IMR-90 (cell line): ENCODE results near the gene MRPL45. TPM values are rescaled to one million over a fixed set of nuclear protein-coding genes. Genes with fewer than 3 reads are reported as not detected.

Source experiments
- ATAC-seq: fragments of 200-7000 bp; cut with Tn5 transposase; 2 replicates; pipeline ENCODE4 v1.9.1; 2020; ENCODE audit warnings: low read depth, mild to moderate bottlenecking, moderate library complexity
- BruUV-seq: library from RNA; stranded (reverse); fragments of 400-500 nt; replicated peaks from 2 replicates; lab custom pipeline; 2021; lab: Mats Ljungman, UMichigan
- CTCF ChIA-PET: fragments of 300-600 bp; formaldehyde crosslinking; extraction: SDS; loops from one replicate; lab custom pipeline; 2021; ENCODE audit warnings: antibody characterized with exemption; lab: Yijun Ruan, JAX
- POLR2A ChIA-PET: fragments of 300-600 bp; sonication (Branson Sonifier 250); formaldehyde crosslinking; loops from one replicate; lab custom pipeline; 2022; ENCODE audit warnings: antibody characterized with exemption; ENCODE audit not compliant: unreplicated experiment; lab: Charles Lee
- DNase-seq: peaks from one replicate; pipeline ENCODE4 v3.0.0; 2013
- H2AFZ ChIP-seq: replicated peaks from 2 replicates; pipeline ENCODE3; 2013; ENCODE audit warnings: low read length, mild to moderate bottlenecking; ENCODE audit not compliant: poor library complexity
- H2AK5ac ChIP-seq: 2 replicates; pipeline ENCODE4 v1.6.1; 2013; ENCODE audit warnings: low read depth, low read length, inconsistent platforms
- H2AK9ac ChIP-seq: replicated peaks from 2 replicates; pipeline ENCODE3; 2013; ENCODE audit warnings: mild to moderate bottlenecking, low read depth, low read length, moderate library complexity; ENCODE audit not compliant: poor library complexity
- H2BK120ac ChIP-seq: 2 replicates; pipeline ENCODE4 v1.6.1; 2013; ENCODE audit warnings: low read depth, low read length, inconsistent platforms
- H2BK15ac ChIP-seq: 3 replicates; pipeline ENCODE4 v1.6.1; 2013; ENCODE audit warnings: low read depth, low read length, inconsistent platforms
- H2BK20ac ChIP-seq: 2 replicates; pipeline ENCODE4 v1.6.1; 2013; ENCODE audit warnings: low read depth, mild to moderate bottlenecking, inconsistent platforms, low read length, moderate library complexity
- H2BK5ac ChIP-seq: 2 replicates; pipeline ENCODE4 v1.6.1; 2013; ENCODE audit warnings: mild to moderate bottlenecking, low read depth, low read length, inconsistent platforms; ENCODE audit not compliant: poor library complexity, severe bottlenecking
- H3K14ac ChIP-seq: replicated peaks from 2 replicates; pipeline ENCODE4 v1.6.1; 2013; ENCODE audit warnings: low read depth, low read length, inconsistent platforms
- H3K18ac ChIP-seq: 2 replicates; pipeline ENCODE4 v1.6.1; 2013; ENCODE audit warnings: low read depth, low read length, control low read depth
- H3K23ac ChIP-seq: 2 replicates; pipeline ENCODE4 v1.6.1; 2013; ENCODE audit warnings: low read depth, low read length, inconsistent platforms
- H3K27ac ChIP-seq: 2 replicates; pipeline ENCODE4 v1.5.1; 2013; ENCODE audit warnings: mild to moderate bottlenecking, control low read depth, low read length; ENCODE audit not compliant: insufficient read depth
- H3K27me3 ChIP-seq: 2 replicates; pipeline ENCODE4 v1.6.1; 2013; ENCODE audit warnings: low read length; ENCODE audit not compliant: control insufficient read depth, insufficient read depth
- H3K36me3 ChIP-seq: 2 replicates; pipeline ENCODE4 v1.6.1; 2013; ENCODE audit warnings: low read length, mixed read lengths; ENCODE audit not compliant: control insufficient read depth, insufficient read depth
- H3K4ac ChIP-seq: 2 replicates; pipeline ENCODE4 v1.6.1; 2013; ENCODE audit warnings: low read depth, low read length, inconsistent platforms
- H3K4me1 ChIP-seq: 2 replicates; pipeline ENCODE4 v1.6.1; 2013; ENCODE audit warnings: low read length, mixed read lengths; ENCODE audit not compliant: control insufficient read depth, insufficient read depth
- H3K4me2 ChIP-seq: 2 replicates; pipeline ENCODE4 v1.6.1; 2013; ENCODE audit warnings: low read depth, mild to moderate bottlenecking, control low read depth, low read length, moderate library complexity
- H3K4me3 ChIP-seq: 2 replicates; pipeline ENCODE4 v1.5.1; 2013; ENCODE audit warnings: low read depth, mild to moderate bottlenecking, control low read depth, low read length, moderate library complexity; ENCODE audit not compliant: insufficient read depth
- H3K56ac ChIP-seq: 2 replicates; pipeline ENCODE4 v1.6.1; 2013; ENCODE audit warnings: low read length, inconsistent platforms; ENCODE audit not compliant: insufficient read depth; ENCODE audit errors: extremely low read depth
- H3K79me1 ChIP-seq, 2 experiments: 2 replicates each; pipeline ENCODE4 v1.6.1; 2013; ENCODE audit warnings: low read length in 2 of 2, inconsistent platforms in 1 of 2, low read depth in 1 of 2
- H3K9ac ChIP-seq: 2 replicates; pipeline ENCODE4 v1.6.1; 2013; ENCODE audit warnings: low read depth, low read length, control low read depth
- H3K9me1 ChIP-seq: 2 replicates; pipeline ENCODE4 v1.6.1; 2013; ENCODE audit warnings: low read length, inconsistent platforms; ENCODE audit not compliant: insufficient read depth
- H3K9me3 ChIP-seq: 2 replicates; pipeline ENCODE4 v1.6.1; 2013; ENCODE audit warnings: low read length; ENCODE audit not compliant: control insufficient read depth, insufficient read depth
- H4K20me1 ChIP-seq: 2 replicates; pipeline ENCODE4 v1.6.1; 2013; ENCODE audit warnings: low read length, inconsistent platforms; ENCODE audit not compliant: insufficient read depth
- H4K5ac ChIP-seq: 2 replicates; pipeline ENCODE4 v1.6.1; 2013; ENCODE audit warnings: mild to moderate bottlenecking, low read depth, low read length, control low read depth
- H4K8ac ChIP-seq, 2 experiments: 2 replicates each; pipeline ENCODE4 v1.6.1; 2013; ENCODE audit warnings: low read depth in 2 of 2, low read length in 2 of 2, control low read depth in 1 of 2, inconsistent platforms in 1 of 2
- H4K91ac ChIP-seq: 2 replicates; pipeline ENCODE4 v1.6.1; 2013; ENCODE audit warnings: low read depth, low read length, inconsistent platforms; ENCODE audit not compliant: insufficient read depth
- CTCF ChIP-seq: conservative IDR thresholded peaks from 2 replicates; pipeline ENCODE4 v1.5.1; 2012; ENCODE audit warnings: mild to moderate bottlenecking, low read depth, low read length, improper control_type of control experiment
- FOS ChIP-seq: fragments of 150-350 bp; IDR thresholded peaks from 2 replicates; pipeline ENCODE4 v1.6.1; 2016; ENCODE audit warnings: low read depth, low read length
- MAFK ChIP-seq: IDR thresholded peaks from 2 replicates; pipeline ENCODE4 v1.6.1; 2012; ENCODE audit warnings: low read depth, low read length, improper control_type of control experiment
- MXI1 ChIP-seq: IDR thresholded peaks from 2 replicates; pipeline ENCODE4 v1.6.1; 2012; ENCODE audit warnings: low read depth, mild to moderate bottlenecking, low read length, moderate library complexity, borderline replicate concordance
- POLR2A ChIP-seq: IDR thresholded peaks from 2 replicates; pipeline ENCODE4 v1.6.1; 2012; ENCODE audit warnings: mild to moderate bottlenecking, low read depth, low read length
- RAD21 ChIP-seq: IDR thresholded peaks from 2 replicates; pipeline ENCODE4 v1.6.1; 2012; ENCODE audit warnings: low read length, improper control_type of control experiment
- RCOR1 ChIP-seq: IDR thresholded peaks from 2 replicates; pipeline ENCODE4 v1.6.1; 2012; ENCODE audit warnings: mild to moderate bottlenecking, low read length, improper control_type of control experiment; ENCODE audit not compliant: insufficient replicate concordance
- SMC3 ChIP-seq: fragments of 150-350 bp; IDR thresholded peaks from 2 replicates; pipeline ENCODE4 v1.6.1; 2016; ENCODE audit warnings: low read depth, mild to moderate bottlenecking, antibody characterized with exemption, low read length, moderate library complexity
- USF2 ChIP-seq: fragments of 150-350 bp; IDR thresholded peaks from 2 replicates; pipeline ENCODE4 v1.6.1; 2017; ENCODE audit warnings: mild to moderate bottlenecking, antibody characterized with exemption, low read length, low read depth
- WGBS, 2 experiments: methylation state at CpG; one replicate each; pipeline versions ENCODE4 v1.1.5 to v1.1.7; 2013; ENCODE audit warnings: missing lambda C conversion rate in 2 of 2; ENCODE audit not compliant: insufficient read length in 1 of 2; ENCODE audit errors: extremely low coverage in 2 of 2; 5-methylcytosine and 5-hydroxymethylcytosine counted together
- dilution Hi-C: fragments of 300-500 bp; cut with HindIII; formaldehyde crosslinking; loops from one replicate; pipeline ENCODE4 v1.14.3; 2018; ENCODE audit warnings: low sequenced_read_pairs; ENCODE audit not compliant: unreplicated experiment
- in situ Hi-C: fragments of 300-500 bp; cut with MboI; formaldehyde crosslinking; loops from 3 replicates; pipeline ENCODE4 v1.14.3; 2019; ENCODE audit warnings: low sequenced_read_pairs, inconsistent platforms, mixed read lengths
- intact Hi-C: fragments of 100-400 bp; cut with micrococcal nuclease; formaldehyde crosslinking; loops from 2 replicates; pipeline ENCODE4 v1.10.0; 2022
- polyA plus RNA-seq, 3 experiments: library from polyadenylated mRNA; depleted of rRNA; stranded (reverse); fragments of >200 nt; gene quantifications; 2 replicates each; pipeline ENCODE4 v1.2.3, GENCODE V29; 2012; ENCODE audit warnings: low replicate concordance in 1 of 3
- total RNA-seq: library from RNA; depleted of rRNA; stranded (reverse); fragments of >200 nt; gene quantifications from 2 replicates; pipeline ENCODE4 v1.2.3, GENCODE V29; 2012

The MRPL45 gene
- total and polyA plus RNA-seq, 2 of the 4 experiments (the other 2 are of a cell fraction), result 39.6 to 46.8 TPM

- WGBS, 2 experiments, result no CpG with 5 or more reads among the region's 8 CpGs
These were observed 52.2 kb downstream of the MRPL45 start for GRCh38 chr17:38349097-38349730.

More at GRCh38 chr17:38349097-38349730, 52.2 kb downstream of the MRPL45 start:
- Histone ChIP-seq H2AK5ac (no peak overlapping the region), H4K8ac (no peak overlapping the region), H3K4ac (no peak overlapping the region), H3K14ac (no peak overlapping the region), H3K27ac (no peak overlapping the region), H3K56ac (no peak overlapping the region), H3K9me3 (no peaks in the 10 kb centered on the region), H2BK5ac (no peak overlapping the region), H4K20me1 (peaks cover 15% of the 10 kb centered on the region), H3K18ac (no peak overlapping the region), H3K79me1 (peaks cover 3 to 18% of the 10 kb centered on the region in 2 experiments; a peak in 3 of 4 replicates), H3K4me1 (peaks cover 4% of the 10 kb centered on the region), H3K23ac (no peak overlapping the region), H2AK9ac (peak overlapping the region; percentile 8), H3K4me2 (no peak overlapping the region), H4K91ac (no peak overlapping the region), H3K9ac (no peak overlapping the region), H3K27me3 (peaks cover 6% of the 10 kb centered on the region), H2AFZ (peak overlapping the region; percentile 54), H3K4me3 (no peak overlapping the region), H2BK20ac (no peak overlapping the region), H3K9me1 (peaks cover 6% of the 10 kb centered on the region; the same call in 1 of the 2 replicates), H3K36me3 (no peaks in the 10 kb centered on the region), H2BK120ac (no peak overlapping the region), H2BK15ac (no peak overlapping the region), H4K5ac (no peak overlapping the region)
- ATAC-seq (peak; percentile 53), DNase-seq (peak; percentile 80)
- ChIA-PET POLR2A (interaction anchor here (1.0 kb wide), 1 partner anchor 65 kb away, joined by 4 read pairs; no protein-coding TSS in a partner anchor), CTCF (interaction anchor here (0.5 to 2.8 kb wide), 17 partner anchors 9 to 255 kb away, joined by 3 to 36 read pairs (median 3); no protein-coding TSS in a partner anchor)
- TF ChIP-seq USF2, result no peak
- TF ChIP-seq RCOR1, result no peak
- peak; percentile 87 for TF ChIP-seq RAD21
- TF ChIP-seq SMC3, result peak; percentile 92
- TF ChIP-seq FOS, result no peak
- 0 out of 2 replicates have a peak, but pooled peaks have one; percentile 11 for TF ChIP-seq POLR2A
- TF ChIP-seq MXI1, result no peak
- TF ChIP-seq MAFK, result no peak
- peak; percentile 95 for TF ChIP-seq CTCF
- in situ Hi-C loops (no loop called here), intact Hi-C loops (loop anchor here (1.0 to 5.0 kb wide), 3 partner anchors 65 to 318 kb away; no protein-coding TSS in a partner anchor), dilution Hi-C loops (no loop called here)
- BruUV-seq, result no TSS peak
